Ascending aorta (tissue), 2 donors: ENCODE measurements around the gene CELF4. TPM values are rescaled to one million over a fixed set of nuclear protein-coding genes. Genes with fewer than 3 reads are reported as not detected.
"Not testable (repeated sequence)": the region's sequence is repeated elsewhere in the genome, so short reads cannot be mapped to it uniquely, and the experiment has no call there.

Experiments used
- DNase-seq, 2 donors: peaks; one replicate each; pipeline ENCODE4 v3.0.0-alpha.2; 2019; ENCODE audit warnings: low spot score in 2 of 2
- H3K27ac ChIP-seq, 2 donors: fragments of 200-600 bp; sonication (generic); one replicate each; pipeline ENCODE4 v1.5.1; 2016 to 2017; ENCODE audit warnings: mild to moderate bottlenecking in 1 of 2
- H3K27me3 ChIP-seq: fragments of 200-600 bp; sonication (generic); one replicate; pipeline ENCODE4 v1.5.1; 2017
- H3K36me3 ChIP-seq, 2 donors: fragments of 200-600 bp; sonication (generic); one replicate each; pipeline ENCODE4 v1.5.1; 2016
- H3K4me1 ChIP-seq, 2 donors: fragments of 200-600 bp; sonication (generic); one replicate each; pipeline ENCODE4 v1.5.1; 2016 to 2017; ENCODE audit warnings: mild to moderate bottlenecking in 1 of 2
- H3K4me3 ChIP-seq, 2 donors: fragments of 200-600 bp; sonication (generic); one replicate each; pipeline ENCODE4 v1.5.1; 2016 to 2017; ENCODE audit warnings: mild to moderate bottlenecking in 1 of 2
- H3K9me3 ChIP-seq, 2 donors: fragments of 200-600 bp; sonication (generic); one replicate each; pipeline ENCODE4 v1.5.1; 2016
- CTCF ChIP-seq, 3 experiments: fragments of 200-600 bp in 2 of 3; fragments of 450-650 bp in 1 of 3; sonication (generic) in 2 of 3; IDR thresholded peaks; one replicate each; pipeline ENCODE4 v1.5.1; 2016 to 2019; ENCODE audit warnings: antibody characterized with exemption in 3 of 3, mild to moderate bottlenecking in 1 of 3, moderate library complexity in 1 of 3
- intact Hi-C: fragments of 100-400 bp; cut with DNase I; formaldehyde crosslinking; loops from one replicate; pipeline ENCODE4 v1.15.1; 2023
- total RNA-seq: library from RNA; depleted of rRNA; stranded (reverse); fragments of >200 nt; gene quantifications from one replicate; pipeline ENCODE4 v1.1.0, GENCODE V29; 2016

CELF4 gene
- total RNA-seq, 1 donor from 2014 or later, result not detected

- intact Hi-C loops, result no loop called here
Measured at GRCh38 chr18:37467002-37467662, 98.5 kb downstream of the CELF4 start.

GRCh38 chr18:37465958-37466357, 99.6 kb downstream of the CELF4 start:
- Histone ChIP-seq H3K4me1 (no peaks in the 10 kb centered on the region), H3K4me3 (no peak overlapping the region), H3K9me3 (no peaks in the 10 kb centered on the region), H3K36me3 (no peaks in the 10 kb centered on the region), H3K27me3 (no peaks in the 10 kb centered on the region), H3K27ac (no peak overlapping the region)
- intact Hi-C loops, result no loop called here
- DNase-seq, result no peak
- TF ChIP-seq CTCF (IDR thresholded peaks at IDR 0.05), result no peak

More at GRCh38 chr18:37467002-37467662, 98.5 kb downstream of the CELF4 start:
- no peaks in the 10 kb centered on the region for H3K27me3 ChIP-seq
- no peak overlapping the region for H3K27ac ChIP-seq
- H3K36me3 ChIP-seq, result no peaks in the 10 kb centered on the region
- no peak for DNase-seq
- no peak for TF ChIP-seq CTCF (IDR thresholded peaks at IDR 0.05)
- no peaks in the 10 kb centered on the region for H3K4me1 ChIP-seq
- H3K4me3 ChIP-seq, result no peak overlapping the region
- H3K9me3 ChIP-seq, result no peaks in the 10 kb centered on the region

- no peaks in the 10 kb centered on the region for H3K36me3 ChIP-seq
- H3K27me3 ChIP-seq, result no peaks in the 10 kb centered on the region
- H3K9me3 ChIP-seq, result no peaks in the 10 kb centered on the region
- no peaks in the 10 kb centered on the region for H3K4me1 ChIP-seq
- H3K4me3 ChIP-seq, result no peak overlapping the region
- no peak overlapping the region for H3K27ac ChIP-seq
- no peak for TF ChIP-seq CTCF (IDR thresholded peaks at IDR 0.05)
- intact Hi-C loops, result no loop called here
- no peak for DNase-seq
Measured at GRCh38 chr18:37464257-37464656, 101.3 kb downstream of the CELF4 start.

- H3K36me3 ChIP-seq, H3K27me3 ChIP-seq, H3K27ac ChIP-seq, DNase-seq, H3K4me1 ChIP-seq, H3K9me3 ChIP-seq, intact Hi-C loops, H3K4me3 ChIP-seq: not testable (repeated sequence)
Measured at GRCh38 chr18:37461329-37461728, 104.3 kb downstream of the CELF4 start.

GRCh38 chr18:37460604-37461003, 105.0 kb downstream of the CELF4 start:
- Histone ChIP-seq H3K4me1 (no peaks in the 10 kb centered on the region), H3K27ac (no peak overlapping the region), H3K36me3 (no peaks in the 10 kb centered on the region), H3K4me3 (no peak overlapping the region), H3K27me3 (no peaks in the 10 kb centered on the region), H3K9me3 (no peaks in the 10 kb centered on the region)
- intact Hi-C loops, result no loop called here
- no peak for TF ChIP-seq CTCF (IDR thresholded peaks at IDR 0.05)
- DNase-seq, result no peak

GRCh38 chr18:37458697-37459096, 106.9 kb downstream of the CELF4 start:
- TF ChIP-seq CTCF (IDR thresholded peaks at IDR 0.05), result no peak
- intact Hi-C loops, result no loop called here
- Histone ChIP-seq H3K36me3 (no peaks in the 10 kb centered on the region), H3K27me3 (no peaks in the 10 kb centered on the region), H3K4me1 (no peaks in the 10 kb centered on the region), H3K4me3 (no peak overlapping the region), H3K27ac (no peak overlapping the region), H3K9me3 (no peaks in the 10 kb centered on the region)
- no peak for DNase-seq
